22Rv1 (cell line): ENCODE measurements around the gene ICA1.

Experiments
- CTCF ChIP-seq: fragments of 450-650 bp; IDR thresholded peaks from 2 replicates; pipeline ENCODE4 v1.5.1; 2017; ENCODE audit warnings: mild to moderate bottlenecking
- ZFX ChIP-seq: fragments of 450-650 bp; IDR thresholded peaks from 2 replicates; pipeline ENCODE4 v1.6.1; 2017; ENCODE audit warnings: antibody characterized with exemption, borderline replicate concordance

GRCh38 chr7:8152489-8153192 lies 109.3 kb downstream of the ICA1 start:
- TF ChIP-seq CTCF = no peak
- TF ChIP-seq ZFX = no peak
